HEK293 (cell line): Measurements from ENCODE around the gene SCN4A.

Source experiments
- CTCF ChIP-seq: fragments of 450-650 bp; formaldehyde crosslinking; IDR thresholded peaks from 2 replicates; pipeline ENCODE4 v1.5.1; 2016; ENCODE audit warnings: missing biosample characterization, missing genetic modification characterization
- KLF16 ChIP-seq: fragments of 450-650 bp; formaldehyde crosslinking; IDR thresholded peaks from 2 replicates; pipeline ENCODE4 v1.5.1; 2017; ENCODE audit warnings: missing biosample characterization, missing genetic modification characterization
- OVOL3 ChIP-seq: fragments of 450-650 bp; formaldehyde crosslinking; IDR thresholded peaks from 2 replicates; pipeline ENCODE4 v1.5.1; 2016; ENCODE audit warnings: missing biosample characterization, missing genetic modification characterization
- REPIN1 ChIP-seq: fragments of 450-650 bp; formaldehyde crosslinking; IDR thresholded peaks from 2 replicates; pipeline ENCODE4 v1.5.1; 2017; ENCODE audit warnings: missing biosample characterization, missing genetic modification characterization, low read depth
- YY1 ChIP-seq: fragments of 450-650 bp; formaldehyde crosslinking; IDR thresholded peaks from 2 replicates; pipeline ENCODE4 v1.5.1; 2018; ENCODE audit warnings: missing biosample characterization, missing genetic modification characterization
- ZEB2 ChIP-seq: fragments of 450-650 bp; formaldehyde crosslinking; IDR thresholded peaks from 2 replicates; pipeline ENCODE4 v1.5.1; 2016; ENCODE audit warnings: missing biosample characterization, missing genetic modification characterization
- ZNF175 ChIP-seq: fragments of 450-650 bp; formaldehyde crosslinking; IDR thresholded peaks from 2 replicates; pipeline ENCODE4 v1.5.1; 2016; ENCODE audit warnings: missing biosample characterization, missing genetic modification characterization
- ZNF629 ChIP-seq: fragments of 450-650 bp; formaldehyde crosslinking; IDR thresholded peaks from 2 replicates; pipeline ENCODE4 v1.5.1; 2017; ENCODE audit warnings: missing biosample characterization, missing genetic modification characterization
- ZSCAN23 ChIP-seq: fragments of 450-650 bp; formaldehyde crosslinking; IDR thresholded peaks from 2 replicates; pipeline ENCODE4 v1.5.1; 2016; ENCODE audit warnings: missing biosample characterization, missing genetic modification characterization
- TF ChIP-seq, protein P1 (sequence below): fragments of 450-650 bp; formaldehyde crosslinking; IDR thresholded peaks from 2 replicates; pipeline ENCODE4 v1.5.1; 2016; ENCODE audit warnings: missing biosample characterization, missing genetic modification characterization

DNA sequence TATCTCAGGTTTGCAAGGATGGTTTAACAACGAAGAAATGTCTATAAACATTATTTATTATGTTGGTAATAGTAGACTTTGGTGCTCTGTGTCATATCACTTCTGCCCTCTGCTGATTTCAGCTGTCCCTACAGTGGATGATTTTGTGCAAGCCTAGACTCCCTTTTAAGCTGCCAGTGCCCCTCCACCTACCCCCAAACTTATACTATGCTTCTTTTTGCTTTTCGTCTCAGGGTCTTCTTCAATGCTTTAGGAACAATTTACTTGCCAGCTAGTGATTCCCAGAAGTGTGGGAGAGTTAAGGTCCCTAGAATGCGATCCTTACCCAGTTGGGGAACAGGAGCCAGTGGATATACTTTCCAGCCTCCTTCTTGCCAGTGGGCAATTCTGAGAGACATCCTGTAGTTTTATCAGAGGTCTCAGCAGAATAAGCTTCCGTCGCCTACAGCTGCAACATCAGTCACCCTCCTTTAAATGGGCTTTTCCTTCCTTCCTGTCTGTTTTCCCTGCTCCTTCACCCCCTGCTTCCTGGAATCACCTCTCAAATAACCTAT lies 43.6 kb upstream of the SCN4A start:
- TF ChIP-seq ZNF629 (tag by site-specific recombination): no peak
- TF ChIP-seq, protein P1, sequence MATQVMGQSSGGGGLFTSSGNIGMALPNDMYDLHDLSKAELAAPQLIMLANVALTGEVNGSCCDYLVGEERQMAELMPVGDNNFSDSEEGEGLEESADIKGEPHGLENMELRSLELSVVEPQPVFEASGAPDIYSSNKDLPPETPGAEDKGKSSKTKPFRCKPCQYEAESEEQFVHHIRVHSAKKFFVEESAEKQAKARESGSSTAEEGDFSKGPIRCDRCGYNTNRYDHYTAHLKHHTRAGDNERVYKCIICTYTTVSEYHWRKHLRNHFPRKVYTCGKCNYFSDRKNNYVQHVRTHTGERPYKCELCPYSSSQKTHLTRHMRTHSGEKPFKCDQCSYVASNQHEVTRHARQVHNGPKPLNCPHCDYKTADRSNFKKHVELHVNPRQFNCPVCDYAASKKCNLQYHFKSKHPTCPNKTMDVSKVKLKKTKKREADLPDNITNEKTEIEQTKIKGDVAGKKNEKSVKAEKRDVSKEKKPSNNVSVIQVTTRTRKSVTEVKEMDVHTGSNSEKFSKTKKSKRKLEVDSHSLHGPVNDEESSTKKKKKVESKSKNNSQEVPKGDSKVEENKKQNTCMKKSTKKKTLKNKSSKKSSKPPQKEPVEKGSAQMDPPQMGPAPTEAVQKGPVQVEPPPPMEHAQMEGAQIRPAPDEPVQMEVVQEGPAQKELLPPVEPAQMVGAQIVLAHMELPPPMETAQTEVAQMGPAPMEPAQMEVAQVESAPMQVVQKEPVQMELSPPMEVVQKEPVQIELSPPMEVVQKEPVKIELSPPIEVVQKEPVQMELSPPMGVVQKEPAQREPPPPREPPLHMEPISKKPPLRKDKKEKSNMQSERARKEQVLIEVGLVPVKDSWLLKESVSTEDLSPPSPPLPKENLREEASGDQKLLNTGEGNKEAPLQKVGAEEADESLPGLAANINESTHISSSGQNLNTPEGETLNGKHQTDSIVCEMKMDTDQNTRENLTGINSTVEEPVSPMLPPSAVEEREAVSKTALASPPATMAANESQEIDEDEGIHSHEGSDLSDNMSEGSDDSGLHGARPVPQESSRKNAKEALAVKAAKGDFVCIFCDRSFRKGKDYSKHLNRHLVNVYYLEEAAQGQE (tag by site-specific recombination): no peak
- no peak for TF ChIP-seq CTCF (tag by site-specific recombination)
- no peak for TF ChIP-seq ZNF175 (tag by site-specific recombination)
- TF ChIP-seq ZEB2: no peak
- TF ChIP-seq YY1 (tag by site-specific recombination): no peak
- no peak for TF ChIP-seq ZSCAN23
- no peak for TF ChIP-seq REPIN1 (tag by site-specific recombination)
- no peak for TF ChIP-seq OVOL3
- no peak for TF ChIP-seq KLF16 (tag by site-specific recombination)
